H9 (cell line): Measurements from ENCODE around the gene THSD7A. TPM values are rescaled to one million over a fixed set of nuclear protein-coding genes. Genes with fewer than 3 reads are reported as not detected.

ENCODE experiments used
- DNase-seq: peaks from one replicate; pipeline ENCODE4 v3.0.0-alpha.2; 2017
- H2AFZ ChIP-seq: one replicate; pipeline ENCODE4 v1.6.1; 2013; ENCODE audit warnings: mild to moderate bottlenecking, low read length, control low read depth, moderate library complexity
- H2AK5ac ChIP-seq: 2 replicates; pipeline ENCODE4 v1.6.1; 2013; ENCODE audit warnings: low read length, control low read depth, mixed read lengths; ENCODE audit not compliant: insufficient read length
- H2BK120ac ChIP-seq: one replicate; pipeline ENCODE4 v1.6.1; 2013; ENCODE audit warnings: low read depth, mild to moderate bottlenecking, low read length, control low read depth, inconsistent platforms; ENCODE audit not compliant: poor library complexity, severe bottlenecking
- H2BK12ac ChIP-seq: 2 replicates; pipeline ENCODE4 v1.6.1; 2013; ENCODE audit warnings: low read length, control low read depth, mixed read lengths, low read depth; ENCODE audit not compliant: insufficient read length
- H2BK15ac ChIP-seq: 2 replicates; pipeline ENCODE4 v1.6.1; 2013; ENCODE audit warnings: low read depth, low read length, control low read depth
- H2BK20ac ChIP-seq: one replicate; pipeline ENCODE4 v1.6.1; 2013; ENCODE audit warnings: low read depth, mild to moderate bottlenecking, low read length, control low read depth, inconsistent platforms; ENCODE audit not compliant: poor library complexity, severe bottlenecking
- H2BK5ac ChIP-seq: 2 replicates; pipeline ENCODE4 v1.6.1; 2013; ENCODE audit warnings: low read length, control low read depth, mixed read lengths; ENCODE audit not compliant: insufficient read length
- H3K14ac ChIP-seq: 2 replicates; pipeline ENCODE4 v1.6.1; 2013; ENCODE audit warnings: low read length, control low read depth; ENCODE audit not compliant: insufficient read depth
- H3K18ac ChIP-seq: 2 replicates; pipeline ENCODE4 v1.6.1; 2013; ENCODE audit warnings: low read depth, mild to moderate bottlenecking, mixed read lengths, low read length, control low read depth; ENCODE audit not compliant: insufficient read length
- H3K23ac ChIP-seq: 2 replicates; pipeline ENCODE4 v1.6.1; 2013; ENCODE audit warnings: low read length, control low read depth, mixed read lengths, low read depth; ENCODE audit not compliant: insufficient read length
- H3K23me2 ChIP-seq: 2 replicates; pipeline ENCODE4 v1.6.1; 2013; ENCODE audit warnings: low read depth, mild to moderate bottlenecking, mixed read lengths, low read length, control low read depth; ENCODE audit not compliant: insufficient read length, poor library complexity, severe bottlenecking
- H3K27ac ChIP-seq: 2 replicates; pipeline ENCODE4 v1.5.1; 2013; ENCODE audit warnings: low read length, control low read depth, mixed read lengths, low read depth; ENCODE audit not compliant: insufficient read length
- H3K27me3 ChIP-seq: 2 replicates; pipeline ENCODE4 v1.6.1; 2013; ENCODE audit warnings: low read length, control low read depth, inconsistent platforms; ENCODE audit not compliant: insufficient read depth
- H3K4ac ChIP-seq: 2 replicates; pipeline ENCODE4 v1.6.1; 2013; ENCODE audit warnings: low read depth, mild to moderate bottlenecking, control low read depth, inconsistent platforms, low read length, moderate library complexity
- H3K4me1 ChIP-seq: 2 replicates; pipeline ENCODE4 v1.6.1; 2013; ENCODE audit warnings: low read length, control low read depth, inconsistent platforms; ENCODE audit not compliant: insufficient read depth
- H3K4me2 ChIP-seq: 2 replicates; pipeline ENCODE4 v1.6.1; 2013; ENCODE audit warnings: low read length, control low read depth, mixed read lengths; ENCODE audit not compliant: insufficient read length, insufficient read depth
- H3K56ac ChIP-seq: 2 replicates; pipeline ENCODE4 v1.6.1; 2013; ENCODE audit warnings: low read depth, mild to moderate bottlenecking, mixed read lengths, low read length, control low read depth; ENCODE audit not compliant: insufficient read length
- H3K79me1 ChIP-seq: 2 replicates; pipeline ENCODE4 v1.6.1; 2013; ENCODE audit warnings: low read depth, mild to moderate bottlenecking, moderate library complexity, low read length, control low read depth, inconsistent platforms; ENCODE audit not compliant: insufficient read depth, poor library complexity, severe bottlenecking
- H3K79me2 ChIP-seq: 2 replicates; pipeline ENCODE4 v1.6.1; 2013; ENCODE audit warnings: low read length, control low read depth, inconsistent platforms; ENCODE audit not compliant: insufficient read depth
- H3K9ac ChIP-seq: 2 replicates; pipeline ENCODE4 v1.6.1; 2013; ENCODE audit warnings: low read length, control low read depth, mixed read lengths; ENCODE audit not compliant: insufficient read length; ENCODE audit errors: extremely low read depth
- H3K9me3 ChIP-seq: one replicate; pipeline ENCODE4 v1.6.1; 2013; ENCODE audit warnings: low read depth, low read length, inconsistent platforms; ENCODE audit not compliant: control insufficient read depth
- H3T11ph ChIP-seq: one replicate; pipeline ENCODE4 v1.6.1; 2013; ENCODE audit warnings: mild to moderate bottlenecking, low read length, control low read depth, inconsistent platforms
- H4K20me1 ChIP-seq: one replicate; pipeline ENCODE4 v1.6.1; 2013; ENCODE audit not compliant: control insufficient read depth, insufficient read length, insufficient read depth
- H4K5ac ChIP-seq: 2 replicates; pipeline ENCODE4 v1.6.1; 2013; ENCODE audit warnings: low read depth, mild to moderate bottlenecking, mixed read lengths, low read length, control low read depth; ENCODE audit not compliant: insufficient read length
- H4K8ac ChIP-seq: replicated peaks from 2 replicates; pipeline ENCODE4 v1.6.1; 2013; ENCODE audit warnings: low read length, control low read depth, mixed read lengths, low read depth; ENCODE audit not compliant: insufficient read length
- H4K91ac ChIP-seq: 2 replicates; pipeline ENCODE4 v1.6.1; 2013; ENCODE audit warnings: low read depth, mild to moderate bottlenecking, moderate library complexity, mixed read lengths, low read length, control low read depth; ENCODE audit not compliant: insufficient read length
- H3K27ac Mint-ChIP-seq, 3 experiments: 2 replicates in 2 of 3; 3 replicates in 1 of 3; pipeline ENCODE4 v1.8.0; 2020 to 2021; ENCODE audit warnings: mixed read lengths in 3 of 3, mild to moderate bottlenecking in 1 of 3, moderate library complexity in 1 of 3
- H3K27me3 Mint-ChIP-seq: 2 replicates; pipeline ENCODE4 v1.8.0; 2021; ENCODE audit warnings: low read depth, mild to moderate bottlenecking, moderate library complexity, mixed read lengths
- H3K36me3 Mint-ChIP-seq, 3 experiments: 2 replicates in 2 of 3; 3 replicates in 1 of 3; pipeline ENCODE4 v1.8.0; 2020 to 2021; ENCODE audit warnings: low read depth in 3 of 3, mixed read lengths in 3 of 3; ENCODE audit not compliant: insufficient read depth in 1 of 3
- H3K4me1 Mint-ChIP-seq, 2 experiments: 2 replicates each; pipeline ENCODE4 v1.8.0; 2020; ENCODE audit warnings: mixed read lengths in 2 of 2
- H3K4me3 Mint-ChIP-seq, 2 experiments: 2 replicates in 1 of 2; 3 replicates in 1 of 2; pipeline ENCODE4 v1.8.0; 2020 to 2021; ENCODE audit warnings: mild to moderate bottlenecking in 2 of 2, mixed read lengths in 2 of 2, moderate library complexity in 1 of 2
- H3K9me3 Mint-ChIP-seq, 2 experiments: 2 replicates in 1 of 2; 3 replicates in 1 of 2; pipeline ENCODE4 v1.8.0; 2020; ENCODE audit warnings: mild to moderate bottlenecking in 2 of 2, mixed read lengths in 2 of 2, moderate library complexity in 1 of 2
- WGBS: extraction: QIAGEN DNeasy Blood & Tissue Kit; methylation state at CpG from one replicate; pipeline ENCODE4 v1.1.7; 2013; ENCODE audit warnings: missing lambda C conversion rate, low lambda C conversion rate, mixed read lengths; ENCODE audit not compliant: insufficient read length; ENCODE audit errors: extremely low coverage; 5-methylcytosine and 5-hydroxymethylcytosine counted together
- long read RNA-seq: library from polyadenylated mRNA; unstranded; transcript quantifications from one replicate; pipeline ENCODE4 v2.0.0, GENCODE V29; 2020
- total RNA-seq: library from RNA; stranded (reverse); gene quantifications from 2 replicates; pipeline ENCODE4 v1.2.1, GENCODE V29; 2021
- TF ChIP-seq, protein P1 (sequence below): fragments of 200-600 bp; sonication (generic); conservative IDR thresholded peaks from 3 replicates; pipeline ENCODE4 v1.8.0; 2021; ENCODE audit warnings: antibody characterized with exemption, mild to moderate bottlenecking

The THSD7A gene, protein sequence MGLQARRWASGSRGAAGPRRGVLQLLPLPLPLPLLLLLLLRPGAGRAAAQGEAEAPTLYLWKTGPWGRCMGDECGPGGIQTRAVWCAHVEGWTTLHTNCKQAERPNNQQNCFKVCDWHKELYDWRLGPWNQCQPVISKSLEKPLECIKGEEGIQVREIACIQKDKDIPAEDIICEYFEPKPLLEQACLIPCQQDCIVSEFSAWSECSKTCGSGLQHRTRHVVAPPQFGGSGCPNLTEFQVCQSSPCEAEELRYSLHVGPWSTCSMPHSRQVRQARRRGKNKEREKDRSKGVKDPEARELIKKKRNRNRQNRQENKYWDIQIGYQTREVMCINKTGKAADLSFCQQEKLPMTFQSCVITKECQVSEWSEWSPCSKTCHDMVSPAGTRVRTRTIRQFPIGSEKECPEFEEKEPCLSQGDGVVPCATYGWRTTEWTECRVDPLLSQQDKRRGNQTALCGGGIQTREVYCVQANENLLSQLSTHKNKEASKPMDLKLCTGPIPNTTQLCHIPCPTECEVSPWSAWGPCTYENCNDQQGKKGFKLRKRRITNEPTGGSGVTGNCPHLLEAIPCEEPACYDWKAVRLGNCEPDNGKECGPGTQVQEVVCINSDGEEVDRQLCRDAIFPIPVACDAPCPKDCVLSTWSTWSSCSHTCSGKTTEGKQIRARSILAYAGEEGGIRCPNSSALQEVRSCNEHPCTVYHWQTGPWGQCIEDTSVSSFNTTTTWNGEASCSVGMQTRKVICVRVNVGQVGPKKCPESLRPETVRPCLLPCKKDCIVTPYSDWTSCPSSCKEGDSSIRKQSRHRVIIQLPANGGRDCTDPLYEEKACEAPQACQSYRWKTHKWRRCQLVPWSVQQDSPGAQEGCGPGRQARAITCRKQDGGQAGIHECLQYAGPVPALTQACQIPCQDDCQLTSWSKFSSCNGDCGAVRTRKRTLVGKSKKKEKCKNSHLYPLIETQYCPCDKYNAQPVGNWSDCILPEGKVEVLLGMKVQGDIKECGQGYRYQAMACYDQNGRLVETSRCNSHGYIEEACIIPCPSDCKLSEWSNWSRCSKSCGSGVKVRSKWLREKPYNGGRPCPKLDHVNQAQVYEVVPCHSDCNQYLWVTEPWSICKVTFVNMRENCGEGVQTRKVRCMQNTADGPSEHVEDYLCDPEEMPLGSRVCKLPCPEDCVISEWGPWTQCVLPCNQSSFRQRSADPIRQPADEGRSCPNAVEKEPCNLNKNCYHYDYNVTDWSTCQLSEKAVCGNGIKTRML (N-terminal part only)
- total RNA-seq, result 0.42 and 0.88 TPM in 2 replicates
- long read RNA-seq, partial matches to known transcripts, result 1 of 1 reads
- long read RNA-seq, other reads (novel, unspliced or antisense), result 0 of 1 reads

DNA sequence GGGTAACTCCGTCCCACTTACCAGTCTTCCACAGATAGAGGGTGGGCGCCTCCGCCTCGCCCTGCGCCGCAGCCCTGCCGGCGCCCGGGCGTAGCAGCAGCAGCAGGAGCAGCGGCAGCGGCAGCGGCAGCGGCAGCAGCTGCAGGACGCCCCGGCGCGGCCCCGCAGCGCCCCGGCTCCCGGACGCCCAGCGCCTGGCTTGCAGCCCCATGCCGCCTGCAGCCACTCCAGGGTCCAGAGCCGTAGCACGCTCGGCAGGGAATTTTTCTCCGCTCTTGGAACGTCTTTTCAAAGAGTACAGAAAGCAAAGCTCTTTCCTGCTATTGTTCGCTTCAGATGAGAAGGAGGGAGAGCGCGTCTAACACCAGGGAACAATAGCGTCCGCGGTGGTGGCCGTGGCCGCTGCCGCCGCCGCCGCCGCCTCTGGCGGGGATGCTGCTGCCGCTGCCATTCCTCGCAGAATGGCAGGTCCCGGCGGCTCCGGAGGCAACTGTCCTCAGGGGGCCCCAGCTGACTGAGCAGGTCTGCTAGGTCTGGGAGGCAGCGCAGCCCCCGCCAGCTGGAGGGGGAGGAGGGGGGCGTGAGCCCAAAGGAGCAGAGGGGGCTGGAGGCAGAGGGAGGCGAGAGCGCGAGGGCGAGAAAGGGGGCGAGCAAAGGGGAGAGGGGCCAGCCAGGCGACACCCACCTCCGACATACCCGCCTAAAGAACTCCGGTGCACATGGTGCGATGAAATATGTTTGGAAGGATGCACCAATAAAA lies at the start of gene THSD7A:
THSD7A (minus strand) TSS at position 463 of the 760 bp plus-strand sequence; CDS start at position 211, 252 bp downstream.
- H3K4ac ChIP-seq, result no peak within 1 kb of the TSS
- WGBS, result no CpG with 5 or more reads among the region's 62 CpGs
- H3K9ac ChIP-seq, result no peak within 1 kb of the TSS
- no peaks in the 10 kb centered on the region for H4K20me1 ChIP-seq
- peaks cover 23% of the 10 kb centered on the region for H3K27me3 Mint-ChIP-seq
- no peak within 1 kb of the TSS for H3K23ac ChIP-seq
- no peak within 1 kb of the TSS for H4K5ac ChIP-seq
- no peak within 1 kb of the TSS for H4K8ac ChIP-seq
- DNase-seq, result peak; percentile 66
- H3K4me1 ChIP-seq, result no peaks in the 10 kb centered on the region
- no peak within 1 kb of the TSS for H3K27ac Mint-ChIP-seq
- peaks cover 22 to 24% of the 10 kb centered on the region in 2 experiments for H3K4me1 Mint-ChIP-seq
- H3K9me3 ChIP-seq, result no peaks in the 10 kb centered on the region
- H2AFZ ChIP-seq, result no peak within 1 kb of the TSS
- no peak within 1 kb of the TSS for H2BK12ac ChIP-seq
- peaks cover 0 to 11% (median 0%) of the 10 kb centered on the region in 3 experiments; a peak in 4 of 7 replicates for H3K36me3 Mint-ChIP-seq
- no peak within 1 kb of the TSS for H3T11ph ChIP-seq
- H3K56ac ChIP-seq, result no peak within 1 kb of the TSS
- no peaks in the 10 kb centered on the region for H3K79me1 ChIP-seq
- no peaks in the 10 kb centered on the region; the same call in 1 of the 2 replicates for H3K27me3 ChIP-seq
- H3K27ac ChIP-seq, result no peak within 1 kb of the TSS
- no peak within 1 kb of the TSS for H2BK20ac ChIP-seq
- peak within 1 kb of the TSS; percentile 75 to 86 for H3K4me3 Mint-ChIP-seq
- no peak within 1 kb of the TSS for H2BK120ac ChIP-seq
- H3K23me2 ChIP-seq, result peaks cover 15% of the 10 kb centered on the region
- peaks cover 0 to 8% of the 10 kb centered on the region in 2 experiments; a peak in 1 of 5 replicates for H3K9me3 Mint-ChIP-seq
- H2AK5ac ChIP-seq, result no peak within 1 kb of the TSS
- H2BK5ac ChIP-seq, result no peak within 1 kb of the TSS
- no peak within 1 kb of the TSS for H4K91ac ChIP-seq
- TF ChIP-seq, protein P1, sequence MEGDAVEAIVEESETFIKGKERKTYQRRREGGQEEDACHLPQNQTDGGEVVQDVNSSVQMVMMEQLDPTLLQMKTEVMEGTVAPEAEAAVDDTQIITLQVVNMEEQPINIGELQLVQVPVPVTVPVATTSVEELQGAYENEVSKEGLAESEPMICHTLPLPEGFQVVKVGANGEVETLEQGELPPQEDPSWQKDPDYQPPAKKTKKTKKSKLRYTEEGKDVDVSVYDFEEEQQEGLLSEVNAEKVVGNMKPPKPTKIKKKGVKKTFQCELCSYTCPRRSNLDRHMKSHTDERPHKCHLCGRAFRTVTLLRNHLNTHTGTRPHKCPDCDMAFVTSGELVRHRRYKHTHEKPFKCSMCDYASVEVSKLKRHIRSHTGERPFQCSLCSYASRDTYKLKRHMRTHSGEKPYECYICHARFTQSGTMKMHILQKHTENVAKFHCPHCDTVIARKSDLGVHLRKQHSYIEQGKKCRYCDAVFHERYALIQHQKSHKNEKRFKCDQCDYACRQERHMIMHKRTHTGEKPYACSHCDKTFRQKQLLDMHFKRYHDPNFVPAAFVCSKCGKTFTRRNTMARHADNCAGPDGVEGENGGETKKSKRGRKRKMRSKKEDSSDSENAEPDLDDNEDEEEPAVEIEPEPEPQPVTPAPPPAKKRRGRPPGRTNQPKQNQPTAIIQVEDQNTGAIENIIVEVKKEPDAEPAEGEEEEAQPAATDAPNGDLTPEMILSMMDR, result peak; percentile 9; the same call in 1 of the 3 replicates
- no peaks in the 10 kb centered on the region for H3K79me2 ChIP-seq
- no peak within 1 kb of the TSS for H3K18ac ChIP-seq
- H2BK15ac ChIP-seq, result no peak within 1 kb of the TSS
- H3K4me2 ChIP-seq, result peak within 1 kb of the TSS; percentile 70
- no peak within 1 kb of the TSS; the same call in 1 of the 2 replicates for H3K14ac ChIP-seq
